Thoracic aorta (tissue), 2 donors: ENCODE measurements around the gene ERP44. TPM values are rescaled to one million over a fixed set of nuclear protein-coding genes. Genes with fewer than 3 reads are reported as not detected.
A peak's percentile ranks its signal among the peaks of the same experiment; 100 is the strongest.
"Not testable (repeated sequence)": the region's sequence is repeated elsewhere in the genome, so short reads cannot be mapped to it uniquely, and the experiment has no call there.

Experiments used
- ATAC-seq: fragments of 150-250 bp; one replicate; pipeline ENCODE4 v1.8.0; 2017; ENCODE audit warnings: low read depth; ENCODE audit not compliant: insufficient number of reproducible peaks, low FRiP score
- DNase-seq: peaks from one replicate; pipeline ENCODE4 v3.0.0-alpha.2; 2020; ENCODE audit warnings: low spot score
- H3K27ac ChIP-seq, 2 donors: fragments of 200-600 bp; sonication (generic); 1 replicate in 1 of 2; 2 replicates in 1 of 2; pipeline ENCODE4 v1.5.1; 2016; ENCODE audit warnings: mild to moderate bottlenecking in 2 of 2, moderate library complexity in 2 of 2
- H3K27me3 ChIP-seq: fragments of 200-600 bp; sonication (generic); replicated peaks from 2 replicates; pipeline ENCODE4 v1.6.0; 2016; ENCODE audit warnings: mild to moderate bottlenecking; ENCODE audit not compliant: insufficient read depth
- H3K36me3 ChIP-seq: fragments of 200-600 bp; sonication (generic); one replicate; pipeline ENCODE4 v1.5.1; 2016
- H3K4me1 ChIP-seq, 2 donors: fragments of 200-600 bp; sonication (generic); 1 replicate in 1 of 2; 2 replicates in 1 of 2; pipeline versions ENCODE4 v1.5.1 to v1.6.0; 2016; ENCODE audit warnings: low read depth in 2 of 2, mild to moderate bottlenecking in 1 of 2; ENCODE audit not compliant: control insufficient read depth in 1 of 2
- H3K4me3 ChIP-seq: fragments of 200-600 bp; sonication (generic); 2 replicates; pipeline ENCODE4 v1.5.1; 2016; ENCODE audit warnings: mild to moderate bottlenecking
- H3K9me3 ChIP-seq: fragments of 200-600 bp; sonication (generic); 2 replicates; pipeline ENCODE4 v1.5.1; 2016
- CTCF ChIP-seq: fragments of 200-600 bp; sonication (generic); IDR thresholded peaks from one replicate; pipeline ENCODE4 v1.5.1; 2019; ENCODE audit warnings: antibody characterized with exemption
- total RNA-seq, 2 donors: library from RNA; depleted of rRNA; stranded (reverse); fragments of >200 nt; gene quantifications; one replicate each; pipeline versions ENCODE4 v1.1.0 to v1.2.3, GENCODE V29; 2016

The ERP44 gene
- total RNA-seq = 10 to 100 TPM; 13.8 to 17.6 TPM

- Histone ChIP-seq H3K9me3 (no peaks in the 10 kb centered on the region), H3K36me3 (peaks cover 5% of the 10 kb centered on the region), H3K4me1 (peaks cover 14 to 27% of the 10 kb centered on the region in 2 donors), H3K4me3 (peak within 1 kb of the TSS; percentile 84), H3K27me3 (no peaks in the 10 kb centered on the region), H3K27ac (peak within 1 kb of the TSS; percentile 81 to 84)
- peak; percentile 99 for DNase-seq
- peak; percentile 15 for TF ChIP-seq CTCF
- peak; percentile 99 for ATAC-seq
Measured at GRCh38 chr9:100098887-100099721, at the start of gene ERP44, which contains the start of gene INVS. TSS of gene ERP44 (minus strand) at chr9:100099000. CDS start at chr9:100098840, 160 bp downstream. TSS of gene INVS (plus strand) at chr9:100099243. CDS start at chr9:100104522, 5,279 bp downstream.

GRCh38 chr9:100145976-100146375 lies 47.2 kb upstream of the ERP44 start:
- DNase-seq, ATAC-seq, H3K4me1 ChIP-seq, H3K4me3 ChIP-seq, H3K27me3 ChIP-seq, H3K27ac ChIP-seq, H3K9me3 ChIP-seq, H3K36me3 ChIP-seq: not testable (repeated sequence)

GRCh38 chr9:100145167-100145934 lies 46.6 kb upstream of the ERP44 start:
- H3K27ac ChIP-seq, H3K9me3 ChIP-seq, H3K4me1 ChIP-seq, H3K36me3 ChIP-seq, ATAC-seq, DNase-seq, H3K27me3 ChIP-seq, H3K4me3 ChIP-seq: not testable (repeated sequence)

DNA sequence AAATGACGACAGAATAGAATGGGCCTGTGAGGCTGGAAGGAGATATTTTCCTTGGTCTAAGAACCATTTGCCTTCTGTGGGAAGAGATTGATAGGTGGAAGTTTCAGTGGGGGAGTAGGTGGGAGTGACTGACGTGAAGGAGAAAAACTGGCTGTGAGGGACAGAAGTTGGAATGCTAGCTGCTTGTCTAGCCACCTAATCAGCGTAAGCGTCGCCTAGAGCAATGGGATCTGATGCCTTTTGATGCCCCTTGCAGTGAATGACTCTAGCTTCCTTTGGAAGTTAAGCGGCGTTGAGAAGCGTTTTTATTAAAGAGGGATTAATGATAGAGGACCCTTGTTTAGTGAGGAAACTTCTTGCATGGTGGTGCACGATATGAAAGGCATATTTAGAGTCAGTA lies 43.1 kb upstream of the ERP44 start:
- not testable (repeated sequence) for DNase-seq, H3K27ac ChIP-seq, ATAC-seq, H3K36me3 ChIP-seq, H3K9me3 ChIP-seq, H3K27me3 ChIP-seq, H3K4me3 ChIP-seq, H3K4me1 ChIP-seq

DNA sequence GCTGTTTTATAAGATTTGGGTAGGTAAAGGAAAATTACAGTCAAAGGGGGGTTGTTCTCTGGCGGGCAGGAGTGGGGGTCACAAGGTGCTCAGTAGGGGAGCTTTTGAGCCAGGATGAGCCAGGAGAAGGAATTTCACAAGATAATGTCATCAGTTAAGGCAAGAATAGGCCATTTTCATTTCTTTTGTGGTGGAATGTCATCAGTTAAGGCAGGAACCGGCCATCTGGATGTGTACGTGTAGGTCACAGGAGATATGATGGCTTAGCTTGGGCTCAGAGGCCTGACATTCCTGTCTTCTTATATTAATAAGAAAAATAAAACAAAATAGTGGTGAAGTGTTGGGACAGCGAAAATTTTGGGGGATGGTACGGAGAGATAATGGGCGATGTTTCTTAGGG lies 41.5 kb upstream of the ERP44 start:
- not testable (repeated sequence) for ATAC-seq, H3K27me3 ChIP-seq, H3K4me3 ChIP-seq, H3K36me3 ChIP-seq, H3K4me1 ChIP-seq, DNase-seq, H3K27ac ChIP-seq, H3K9me3 ChIP-seq

DNA sequence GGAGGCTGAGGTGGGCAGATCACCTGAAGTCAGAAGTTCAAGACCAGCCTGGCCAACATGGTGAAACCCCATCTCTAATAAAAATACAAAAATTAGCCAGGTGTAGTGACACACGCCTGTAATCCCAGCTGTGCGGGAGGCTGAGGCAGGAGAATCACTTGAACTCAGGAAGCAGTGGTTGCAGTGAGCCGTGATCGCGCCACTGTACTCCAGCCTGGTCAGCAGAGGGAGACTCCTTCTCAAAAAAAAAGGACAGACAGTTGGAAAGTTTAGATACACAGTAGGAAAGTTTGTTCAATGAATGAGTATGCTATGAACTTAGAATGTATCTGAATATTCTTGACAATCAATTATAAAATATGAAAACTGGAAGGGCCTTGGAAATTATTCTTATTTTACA lies 38.0 kb upstream of the ERP44 start:
- ATAC-seq = not testable (repeated sequence)

DNA sequence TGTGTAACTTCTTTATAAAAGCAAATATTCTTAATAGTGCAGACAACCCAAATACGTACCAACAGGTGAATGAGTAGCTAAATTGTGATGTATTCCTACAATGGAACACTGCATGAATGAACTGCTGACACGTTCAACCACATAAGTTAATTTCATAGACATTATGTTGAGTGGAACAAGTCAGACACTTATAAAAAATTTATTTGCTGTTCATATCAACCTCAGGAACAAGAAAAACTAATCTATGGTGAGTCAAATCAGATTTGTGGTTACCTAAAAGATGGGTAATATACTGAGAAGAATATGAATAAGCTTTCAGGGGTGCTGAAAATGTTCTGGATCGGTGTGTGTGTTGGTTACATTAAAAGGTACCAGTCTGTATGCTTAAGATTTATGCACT lies 35.9 kb upstream of the ERP44 start:
- ATAC-seq = no peak
- Histone ChIP-seq H3K9me3 (no peaks in the 10 kb centered on the region), H3K27me3 (no peaks in the 10 kb centered on the region), H3K36me3 (no peaks in the 10 kb centered on the region), H3K27ac (no peak overlapping the region), H3K4me3 (no peak overlapping the region), H3K4me1 (no peaks in the 10 kb centered on the region)
- no peak for DNase-seq
- no peak for TF ChIP-seq CTCF

More for the DNA sequence above, 38.0 kb upstream of the ERP44 start:
- not testable (repeated sequence) for DNase-seq, H3K27me3 ChIP-seq, H3K36me3 ChIP-seq, H3K27ac ChIP-seq, H3K4me1 ChIP-seq, H3K9me3 ChIP-seq, H3K4me3 ChIP-seq
